Gastroesophageal sphincter (tissue), 3 donors: Measurements from ENCODE around the gene HOXA4.

Source experiments
- CTCF ChIP-seq, 4 experiments: fragments of 200-600 bp in 2 of 4; fragments of 450-650 bp in 2 of 4; sonication (generic) in 1 of 4; IDR thresholded peaks; one replicate each; pipeline ENCODE4 v1.5.1; 2017 to 2019; ENCODE audit warnings: antibody characterized with exemption in 4 of 4, mild to moderate bottlenecking in 2 of 4, moderate library complexity in 2 of 4
- POLR2A ChIP-seq, 2 donors: fragments of 450-650 bp; IDR thresholded peaks; one replicate each; pipeline ENCODE4 v1.6.1; 2017; ENCODE audit warnings: antibody characterized with exemption in 2 of 2, mild to moderate bottlenecking in 2 of 2, moderate library complexity in 1 of 2

GRCh38 chr7:27139334-27140125 lies 9.0 kb upstream of the HOXA4 start:
- TF ChIP-seq POLR2A (IDR thresholded peaks at IDR 0.05) (peak in 1 of 2 donors; percentile 14), CTCF (IDR thresholded peaks at IDR 0.05) (no peak)
